SU-DHL-6 (cell line): ENCODE results near the gene SYTL3.

Source experiments
- CTCF ChIP-seq: fragments of 200-600 bp; sonication (generic); IDR thresholded peaks from one replicate; pipeline ENCODE4 v1.5.1; 2017; ENCODE audit warnings: antibody characterized with exemption, mild to moderate bottlenecking, low read length, moderate library complexity; ENCODE audit not compliant: insufficient read depth, poor library complexity, severe bottlenecking
- EZH2phosphoT487 ChIP-seq: fragments of 200-600 bp; sonication (generic), shearing (Covaris generic); conservative IDR thresholded peaks from 2 replicates; pipeline ENCODE4 v1.6.1; 2018; ENCODE audit warnings: mild to moderate bottlenecking, antibody characterized with exemption, low read length, moderate library complexity, mixed read lengths

- TF ChIP-seq CTCF (no peak), EZH2phosphoT487 (no peak)
These were observed 3.9 kb downstream of the SYTL3 start for GRCh38 chr6:158653577-158654354.
